ENCODE results near the gene CST5.
"Not testable (repeated sequence)": the region's sequence is repeated elsewhere in the genome, so short reads cannot be mapped to it uniquely, and the experiment has no call there.

The CST5 gene

DNA sequence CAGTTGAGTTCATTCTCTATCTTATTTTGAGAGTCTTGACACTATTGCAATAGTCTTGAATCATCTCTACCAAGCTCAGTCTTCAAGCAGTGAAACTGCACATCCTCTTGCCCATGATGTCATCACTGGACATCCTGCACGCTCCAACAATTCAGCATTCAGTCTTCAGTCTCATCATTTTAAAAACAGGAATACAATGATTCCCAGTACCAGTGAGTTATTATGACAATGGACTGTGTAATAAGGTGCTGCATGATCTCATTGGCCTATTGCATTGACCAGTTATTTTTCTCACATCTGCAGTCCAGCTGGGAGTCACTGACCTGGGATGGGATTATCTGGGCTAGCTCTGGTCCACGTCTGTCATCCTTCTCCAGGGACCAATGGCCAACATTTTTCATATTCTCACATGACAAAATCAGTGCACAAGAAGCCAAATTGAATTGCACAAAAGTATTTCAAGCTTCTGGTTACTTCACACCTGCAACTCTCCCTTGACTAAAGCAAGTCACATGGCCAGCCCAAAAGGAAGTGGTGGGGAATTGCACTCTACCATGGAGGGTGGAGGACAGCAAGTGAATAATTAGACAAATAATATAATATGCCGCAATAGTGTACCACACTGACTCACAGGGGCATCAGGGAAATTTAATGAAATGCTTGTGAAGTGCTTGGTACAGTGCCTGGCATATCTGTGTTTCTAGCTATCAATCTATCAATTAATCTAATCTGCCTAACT, 46.6 kb downstream of the CST5 start:
- H3K27ac ChIP-seq: no peak overlapping the region
- no peak for TF ChIP-seq ZFX (IDR thresholded peaks at IDR 0.05; ENCODE audit: borderline replicate concordance)
- TF ChIP-seq, protein P1, sequence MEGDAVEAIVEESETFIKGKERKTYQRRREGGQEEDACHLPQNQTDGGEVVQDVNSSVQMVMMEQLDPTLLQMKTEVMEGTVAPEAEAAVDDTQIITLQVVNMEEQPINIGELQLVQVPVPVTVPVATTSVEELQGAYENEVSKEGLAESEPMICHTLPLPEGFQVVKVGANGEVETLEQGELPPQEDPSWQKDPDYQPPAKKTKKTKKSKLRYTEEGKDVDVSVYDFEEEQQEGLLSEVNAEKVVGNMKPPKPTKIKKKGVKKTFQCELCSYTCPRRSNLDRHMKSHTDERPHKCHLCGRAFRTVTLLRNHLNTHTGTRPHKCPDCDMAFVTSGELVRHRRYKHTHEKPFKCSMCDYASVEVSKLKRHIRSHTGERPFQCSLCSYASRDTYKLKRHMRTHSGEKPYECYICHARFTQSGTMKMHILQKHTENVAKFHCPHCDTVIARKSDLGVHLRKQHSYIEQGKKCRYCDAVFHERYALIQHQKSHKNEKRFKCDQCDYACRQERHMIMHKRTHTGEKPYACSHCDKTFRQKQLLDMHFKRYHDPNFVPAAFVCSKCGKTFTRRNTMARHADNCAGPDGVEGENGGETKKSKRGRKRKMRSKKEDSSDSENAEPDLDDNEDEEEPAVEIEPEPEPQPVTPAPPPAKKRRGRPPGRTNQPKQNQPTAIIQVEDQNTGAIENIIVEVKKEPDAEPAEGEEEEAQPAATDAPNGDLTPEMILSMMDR (IDR thresholded peaks at IDR 0.05): no peak

DNA sequence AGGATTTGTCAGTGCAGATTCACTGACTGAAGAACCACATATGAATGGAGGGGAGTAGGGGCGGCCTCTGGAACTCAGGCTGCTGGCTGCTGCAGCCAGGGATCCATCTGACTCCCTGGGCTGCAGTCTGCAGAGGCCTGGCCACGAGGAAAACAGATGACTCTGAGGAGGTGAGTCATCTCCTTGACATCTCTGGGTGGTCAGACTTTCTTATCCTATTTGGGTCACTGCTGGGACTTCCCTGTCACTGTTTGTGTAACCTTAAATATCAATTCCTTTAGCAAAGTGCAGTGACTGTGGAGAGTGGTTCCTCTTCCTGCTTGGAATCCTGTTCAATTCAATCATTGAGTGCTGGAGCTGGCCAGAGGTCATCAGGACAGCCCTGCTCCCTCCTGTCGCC, 47.6 kb downstream of the CST5 start:
- H3K27ac ChIP-seq: not testable (repeated sequence)

DNA sequence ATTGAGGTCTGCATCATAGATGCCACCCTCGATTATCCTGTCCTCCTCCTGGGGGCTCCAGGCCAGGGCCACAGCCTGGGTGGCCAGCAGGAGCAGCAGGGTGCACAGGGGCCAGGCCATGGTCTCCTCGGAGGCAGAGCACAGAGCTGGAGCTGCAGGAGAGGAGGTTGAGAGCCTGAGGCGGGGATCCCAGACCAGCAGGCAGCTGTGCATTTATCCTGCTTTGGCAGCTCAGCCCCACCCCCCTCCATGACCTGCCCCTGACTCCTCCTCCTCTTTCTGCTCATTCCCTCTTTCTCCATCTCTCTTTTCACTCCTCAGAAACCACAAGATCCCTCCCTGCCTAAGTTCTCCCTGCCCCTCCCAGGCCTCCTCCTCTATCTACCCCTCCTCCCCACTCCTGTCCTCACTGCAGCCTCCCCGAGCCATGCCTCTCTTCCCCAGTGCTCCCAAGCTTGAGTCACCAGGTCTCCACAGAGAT, 53.0 kb downstream of the CST5 start, which contains the start of gene CST2:
TSS of gene CST2 (minus strand) at position 189 of the 481 bp plus-strand sequence. CDS start at position 120, 69 bp downstream.
- TF ChIP-seq ZFX (IDR thresholded peaks at IDR 0.05; ENCODE audit: borderline replicate concordance): no peak
- TF ChIP-seq, protein P1 (IDR thresholded peaks at IDR 0.05): no peak
- no peak within 1 kb of the TSS for H3K27ac ChIP-seq

Data from 22Rv1 (cell line).